KG1 (cell line): ENCODE data around the gene ASAH2.
"Not testable (repeated sequence)": the region's sequence is repeated elsewhere in the genome, so short reads cannot be mapped to it uniquely, and the experiment has no call there.

Source experiments
- DNase-seq: peaks from one replicate; lab custom pipeline; 2025; lab: John Stamatoyannopoulos, UW

The ASAH2 gene

GRCh38 chr10:50254479-50254878 is 3.2 kb upstream of the ASAH2 start:
- no peak for DNase-seq

- no peak for DNase-seq
Observed at GRCh38 chr10:50250096-50250854, 1.0 kb downstream of the ASAH2 start.

GRCh38 chr10:50248598-50248997 is 2.7 kb downstream of the ASAH2 start:
- no peak for DNase-seq

GRCh38 chr10:50248062-50248461 is 3.3 kb downstream of the ASAH2 start:
- no peak for DNase-seq

- no peak for DNase-seq
Observed at GRCh38 chr10:50244201-50244600, 7.1 kb downstream of the ASAH2 start.

GRCh38 chr10:50242777-50243176 is 8.5 kb downstream of the ASAH2 start:
- no peak for DNase-seq

- not testable (repeated sequence) for DNase-seq
Observed at GRCh38 chr10:50241478-50241877, 9.8 kb downstream of the ASAH2 start.

- DNase-seq, result no peak
Observed at GRCh38 chr10:50234486-50234885, 16.8 kb downstream of the ASAH2 start.

GRCh38 chr10:50232261-50232639 is 19.1 kb downstream of the ASAH2 start:
- DNase-seq, result no peak

GRCh38 chr10:50231515-50232260 is 19.6 kb downstream of the ASAH2 start:
- no peak for DNase-seq

GRCh38 chr10:50229460-50229859 is 21.9 kb downstream of the ASAH2 start:
- no peak for DNase-seq

GRCh38 chr10:50228672-50229071 is 22.6 kb downstream of the ASAH2 start:
- DNase-seq, result no peak

- DNase-seq, result no peak
Observed at GRCh38 chr10:50226610-50227009, 24.7 kb downstream of the ASAH2 start.

- peak; percentile 27 for DNase-seq
Observed at GRCh38 chr10:50224330-50224952, 26.9 kb downstream of the ASAH2 start.

- DNase-seq, result no peak
Observed at GRCh38 chr10:50222199-50222598, 29.1 kb downstream of the ASAH2 start.

- DNase-seq, result no peak
Observed at GRCh38 chr10:50221470-50221869, 29.8 kb downstream of the ASAH2 start.

GRCh38 chr10:50219646-50220045 is 31.7 kb downstream of the ASAH2 start:
- DNase-seq, result no peak

- no peak for DNase-seq
Observed at GRCh38 chr10:50219200-50219599, 32.1 kb downstream of the ASAH2 start.

GRCh38 chr10:50216894-50217293 is 34.4 kb downstream of the ASAH2 start:
- DNase-seq, result no peak

GRCh38 chr10:50216418-50216817 is 34.9 kb downstream of the ASAH2 start:
- no peak for DNase-seq

GRCh38 chr10:50211670-50212069 is 39.6 kb downstream of the ASAH2 start:
- DNase-seq, result no peak

- no peak for DNase-seq
Observed at GRCh38 chr10:50210876-50211275, 40.4 kb downstream of the ASAH2 start.
